Measurements from ENCODE around the gene SKOR1. TPM values are rescaled to one million over a fixed set of nuclear protein-coding genes. Genes with fewer than 3 reads are reported as not detected.

SKOR1 gene
- total RNA-seq, 1 experiment from 2014 or later = 0.13 TPM

DNA sequence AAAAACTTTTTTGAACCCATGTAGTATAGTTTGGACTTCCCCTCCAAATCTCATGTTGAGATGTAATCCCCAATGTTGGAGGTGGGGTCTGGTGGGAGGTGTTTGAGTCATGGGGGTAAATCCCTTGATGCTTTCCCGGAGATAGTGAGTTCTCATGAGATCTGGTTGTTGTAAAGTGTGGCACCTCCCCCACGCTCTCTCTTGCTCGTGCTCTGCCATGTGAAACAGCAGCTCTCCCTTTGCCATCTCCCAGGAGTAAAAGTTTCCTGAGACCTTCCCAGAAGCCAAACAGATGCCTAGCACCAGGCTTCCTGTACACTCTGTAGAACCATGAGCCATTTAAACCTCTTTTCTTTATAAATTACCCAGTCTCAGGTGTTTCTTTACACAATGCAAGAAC, 30.5 kb downstream of the SKOR1 start:
- H3K36me3 Mint-ChIP-seq (ENCODE audit: insufficient read depth in 1 of 3, low read depth in 3 of 3) = no peaks in the 10 kb centered on the region
- H3K18ac ChIP-seq (ENCODE audit: insufficient read length, low read depth, low read length) = no peak overlapping the region
- no peak overlapping the region for H4K8ac ChIP-seq (replicated peaks; ENCODE audit: insufficient read length, low read depth, low read length)
- no peak overlapping the region for H3K27ac ChIP-seq (ENCODE audit: insufficient read length, low read depth, low read length)
- no peak overlapping the region for H3K4me3 Mint-ChIP-seq
- no CpG with 5 or more reads among the region's 3 CpGs for WGBS (ENCODE audit: extremely low coverage, insufficient read length, low lambda C conversion rate)
- H3K4me1 ChIP-seq (ENCODE audit: insufficient read depth, low read length) = peaks cover 3% of the 10 kb centered on the region; the same call in 1 of the 2 replicates
- H2BK12ac ChIP-seq (ENCODE audit: insufficient read length, low read depth, low read length) = no peak overlapping the region
- no peak overlapping the region for H3K14ac ChIP-seq (ENCODE audit: insufficient read depth, low read length)
- no peak overlapping the region for H2AK5ac ChIP-seq (ENCODE audit: insufficient read length, low read length)
- H3T11ph ChIP-seq (ENCODE audit: low read length) = no peak overlapping the region
- no peak for DNase-seq
- H3K56ac ChIP-seq (ENCODE audit: insufficient read length, low read depth, low read length) = no peak overlapping the region
- H3K9me3 ChIP-seq (ENCODE audit: control insufficient read depth, low read depth, low read length) = no peaks in the 10 kb centered on the region
- TF ChIP-seq, protein P1, sequence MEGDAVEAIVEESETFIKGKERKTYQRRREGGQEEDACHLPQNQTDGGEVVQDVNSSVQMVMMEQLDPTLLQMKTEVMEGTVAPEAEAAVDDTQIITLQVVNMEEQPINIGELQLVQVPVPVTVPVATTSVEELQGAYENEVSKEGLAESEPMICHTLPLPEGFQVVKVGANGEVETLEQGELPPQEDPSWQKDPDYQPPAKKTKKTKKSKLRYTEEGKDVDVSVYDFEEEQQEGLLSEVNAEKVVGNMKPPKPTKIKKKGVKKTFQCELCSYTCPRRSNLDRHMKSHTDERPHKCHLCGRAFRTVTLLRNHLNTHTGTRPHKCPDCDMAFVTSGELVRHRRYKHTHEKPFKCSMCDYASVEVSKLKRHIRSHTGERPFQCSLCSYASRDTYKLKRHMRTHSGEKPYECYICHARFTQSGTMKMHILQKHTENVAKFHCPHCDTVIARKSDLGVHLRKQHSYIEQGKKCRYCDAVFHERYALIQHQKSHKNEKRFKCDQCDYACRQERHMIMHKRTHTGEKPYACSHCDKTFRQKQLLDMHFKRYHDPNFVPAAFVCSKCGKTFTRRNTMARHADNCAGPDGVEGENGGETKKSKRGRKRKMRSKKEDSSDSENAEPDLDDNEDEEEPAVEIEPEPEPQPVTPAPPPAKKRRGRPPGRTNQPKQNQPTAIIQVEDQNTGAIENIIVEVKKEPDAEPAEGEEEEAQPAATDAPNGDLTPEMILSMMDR (conservative IDR thresholded peaks at IDR 0.05) = no peak
- no peaks in the 10 kb centered on the region for H3K79me2 ChIP-seq (ENCODE audit: insufficient read depth, low read length)
- no peaks in the 10 kb centered on the region for H3K27me3 ChIP-seq (ENCODE audit: insufficient read depth, low read length)
- no peak overlapping the region for H2BK20ac ChIP-seq (ENCODE audit: low read depth, low read length, poor library complexity, severe bottlenecking)
- no peak overlapping the region for H3K9ac ChIP-seq (ENCODE audit: extremely low read depth, insufficient read length, low read length)
- H3K4ac ChIP-seq (ENCODE audit: low read depth, low read length) = no peak overlapping the region
- no peaks in the 10 kb centered on the region; a peak in 1 of 5 replicates for H3K9me3 Mint-ChIP-seq
- no peak overlapping the region for H4K5ac ChIP-seq (ENCODE audit: insufficient read length, low read depth, low read length)
- no peak overlapping the region for H2BK120ac ChIP-seq (ENCODE audit: low read depth, low read length, poor library complexity, severe bottlenecking)
- no peaks in the 10 kb centered on the region for H3K79me1 ChIP-seq (ENCODE audit: insufficient read depth, low read depth, low read length, poor library complexity, severe bottlenecking)
- no peaks in the 10 kb centered on the region for H3K23me2 ChIP-seq (ENCODE audit: insufficient read length, low read depth, low read length, poor library complexity, severe bottlenecking)
- H2AFZ ChIP-seq (ENCODE audit: low read length) = no peak overlapping the region
- no peaks in the 10 kb centered on the region; the same call in 1 of the 2 replicates for H3K27me3 Mint-ChIP-seq (ENCODE audit: low read depth)
- no peak overlapping the region for H2BK5ac ChIP-seq (ENCODE audit: insufficient read length, low read length)
- no peak overlapping the region for H3K4me2 ChIP-seq (ENCODE audit: insufficient read depth, insufficient read length, low read length)
- no peak overlapping the region for H3K23ac ChIP-seq (ENCODE audit: insufficient read length, low read depth, low read length)
- no peak overlapping the region for H4K91ac ChIP-seq (ENCODE audit: insufficient read length, low read depth, low read length)
- H4K20me1 ChIP-seq (ENCODE audit: control insufficient read depth, insufficient read depth, insufficient read length) = no peaks in the 10 kb centered on the region
- peak overlapping the region in 1 of 3 experiments; percentile 62; a peak in 2 of 7 replicates for H3K27ac Mint-ChIP-seq
- no peak overlapping the region for H2BK15ac ChIP-seq (ENCODE audit: low read depth, low read length)
- peaks cover 44 to 53% of the 10 kb centered on the region in 2 experiments for H3K4me1 Mint-ChIP-seq
